Measurements from ENCODE around the gene CD164L2. TPM values are rescaled to one million over a fixed set of nuclear protein-coding genes. Genes with fewer than 3 reads are reported as not detected.

Gene CD164L2
- total and polyA plus RNA-seq, 4 donors, result 0.15 to 2.8 (median 0.29) TPM; not detected in 1

DNA sequence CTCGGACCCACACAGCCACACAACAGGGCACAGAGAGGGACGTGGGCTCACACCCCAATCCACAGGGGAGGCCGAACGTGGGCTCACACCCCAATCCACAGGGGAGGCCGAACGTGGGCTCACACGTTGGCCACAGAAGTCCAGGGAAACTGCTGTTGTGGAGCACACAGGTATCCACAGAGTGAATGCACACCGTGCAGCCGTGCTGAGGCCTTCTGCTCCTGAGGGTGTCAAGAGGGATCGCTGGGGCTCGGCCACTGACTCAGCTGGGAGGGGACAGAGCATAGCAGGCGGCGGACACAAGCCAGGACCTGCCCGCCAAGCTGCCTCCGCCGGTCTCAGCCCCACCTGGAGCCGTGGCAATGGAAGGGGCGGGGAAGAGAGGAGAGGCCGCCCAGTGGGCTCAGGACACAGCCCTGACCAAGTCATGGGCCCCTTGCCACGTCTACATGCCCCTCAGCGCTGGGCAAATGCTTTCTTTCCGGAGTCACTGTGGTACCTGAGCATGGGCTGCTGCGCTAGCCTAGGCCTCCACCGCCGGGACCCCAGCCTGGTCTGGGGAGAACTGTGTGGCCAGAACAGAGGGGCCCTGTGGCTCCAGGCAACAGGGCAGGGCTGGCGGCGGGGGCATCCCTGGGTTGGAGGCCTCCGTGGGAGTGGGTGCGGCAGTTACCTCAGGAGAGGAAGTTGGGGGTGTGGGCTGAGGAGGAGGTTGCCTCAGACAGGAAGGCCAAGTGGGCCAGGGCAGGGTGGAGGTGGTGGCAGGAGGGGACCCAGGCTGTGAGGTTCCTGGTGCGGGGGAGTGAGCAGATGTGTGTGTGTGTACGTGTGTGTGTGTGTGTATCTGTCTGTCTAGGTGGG lies 40.1 kb downstream of the CD164L2 start:
- Histone ChIP-seq H3K27me3 (ENCODE audit: control insufficient read depth, insufficient read depth, low read length) (peaks cover 4% of the 10 kb centered on the region), H3K9me3 (ENCODE audit: control insufficient read depth, insufficient read depth, low read length) (no peaks in the 10 kb centered on the region), H3K36me3 (ENCODE audit: control insufficient read depth, insufficient read depth, low read length) (peaks cover 26% of the 10 kb centered on the region), H3K27ac (ENCODE audit: low read depth, low read length) (no peak overlapping the region), H3K4me1 (ENCODE audit: control insufficient read depth, insufficient read depth, low read length) (no peaks in the 10 kb centered on the region), H3K4me3 (ENCODE audit: low read depth, low read length) (no peak overlapping the region)
- WGBS (ENCODE audit: insufficient coverage), result 66% methylated on average over 30 of the region's 31 CpGs
- no peak for DNase-seq (ENCODE audit: low read depth in 4 of 6, low spot score in 6 of 6)

DNA sequence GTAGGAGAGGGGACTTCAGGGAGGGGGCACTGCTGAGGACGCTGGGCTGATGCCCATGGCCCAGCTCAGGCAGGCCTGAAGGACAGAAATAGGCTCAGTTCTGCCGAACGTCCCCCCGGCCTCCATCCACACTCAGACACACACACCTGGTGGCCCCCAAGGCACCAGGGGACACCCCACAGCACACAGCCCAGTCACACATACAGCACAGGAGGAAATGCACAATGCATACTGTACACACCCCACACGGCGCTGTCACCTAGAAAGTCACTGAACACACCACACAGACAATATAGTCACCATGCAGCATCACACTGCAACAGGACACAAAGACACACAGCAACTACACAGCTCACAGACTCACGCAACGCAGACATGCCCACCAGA lies 40.7 kb downstream of the CD164L2 start:
- Histone ChIP-seq H3K4me1 (ENCODE audit: control insufficient read depth, insufficient read depth, low read length) (no peaks in the 10 kb centered on the region), H3K36me3 (ENCODE audit: control insufficient read depth, insufficient read depth, low read length) (peaks cover 32% of the 10 kb centered on the region), H3K4me3 (ENCODE audit: low read depth, low read length) (no peak overlapping the region), H3K27me3 (ENCODE audit: control insufficient read depth, insufficient read depth, low read length) (no peaks in the 10 kb centered on the region), H3K9me3 (ENCODE audit: control insufficient read depth, insufficient read depth, low read length) (no peaks in the 10 kb centered on the region), H3K27ac (ENCODE audit: low read depth, low read length) (no peak overlapping the region)
- DNase-seq (ENCODE audit: low read depth in 4 of 6, low spot score in 6 of 6), result no peak
- WGBS (ENCODE audit: insufficient coverage), result 86% methylated on average over 8 of the region's 8 CpGs

- no peaks in the 10 kb centered on the region for H3K27me3 ChIP-seq (ENCODE audit: control insufficient read depth, insufficient read depth, low read length)
- no peak within 1 kb of the TSS for H3K27ac ChIP-seq (ENCODE audit: low read depth, low read length)
- H3K4me3 ChIP-seq (ENCODE audit: low read depth, low read length), result no peak within 1 kb of the TSS
- no peaks in the 10 kb centered on the region for H3K9me3 ChIP-seq (ENCODE audit: control insufficient read depth, insufficient read depth, low read length)
- peaks cover 37% of the 10 kb centered on the region for H3K36me3 ChIP-seq (ENCODE audit: control insufficient read depth, insufficient read depth, low read length)
- no peaks in the 10 kb centered on the region for H3K4me1 ChIP-seq (ENCODE audit: control insufficient read depth, insufficient read depth, low read length)
- WGBS (ENCODE audit: insufficient coverage), result 24% methylated on average over 17 of the region's 22 CpGs
- DNase-seq (ENCODE audit: low read depth in 4 of 6, low spot score in 6 of 6), result no peak
These were observed 41.4 kb downstream of the CD164L2 start, which contains the start of gene SYTL1 for GRCh38 chr1:27341525-27342252. Gene SYTL1, plus strand, starts transcription at chr1:27342022. Its CDS starts 3,313 bp downstream, at chr1:27345335.

GRCh38 chr1:27339213-27339612 lies 43.9 kb downstream of the CD164L2 start:
- no peak for DNase-seq (ENCODE audit: low read depth in 4 of 6, low spot score in 6 of 6)
- Histone ChIP-seq H3K4me3 (ENCODE audit: low read depth, low read length) (no peak overlapping the region), H3K4me1 (ENCODE audit: control insufficient read depth, insufficient read depth, low read length) (no peaks in the 10 kb centered on the region), H3K36me3 (ENCODE audit: control insufficient read depth, insufficient read depth, low read length) (peaks cover 62% of the 10 kb centered on the region), H3K27ac (ENCODE audit: low read depth, low read length) (no peak overlapping the region), H3K9me3 (ENCODE audit: control insufficient read depth, insufficient read depth, low read length) (no peaks in the 10 kb centered on the region), H3K27me3 (ENCODE audit: control insufficient read depth, insufficient read depth, low read length) (no peaks in the 10 kb centered on the region)
- WGBS (ENCODE audit: insufficient coverage), result 70% methylated on average over 5 of the region's 5 CpGs

- no peak for DNase-seq (ENCODE audit: low read depth in 4 of 6, low spot score in 6 of 6)
- Histone ChIP-seq H3K36me3 (ENCODE audit: control insufficient read depth, insufficient read depth, low read length) (peaks cover 66% of the 10 kb centered on the region), H3K4me3 (ENCODE audit: low read depth, low read length) (no peak overlapping the region), H3K27ac (ENCODE audit: low read depth, low read length) (no peak overlapping the region), H3K27me3 (ENCODE audit: control insufficient read depth, insufficient read depth, low read length) (no peaks in the 10 kb centered on the region), H3K4me1 (ENCODE audit: control insufficient read depth, insufficient read depth, low read length) (no peaks in the 10 kb centered on the region), H3K9me3 (ENCODE audit: control insufficient read depth, insufficient read depth, low read length) (no peaks in the 10 kb centered on the region)
- 69% methylated on average over 6 of the region's 6 CpGs for WGBS (ENCODE audit: insufficient coverage)
These were observed 44.4 kb downstream of the CD164L2 start for GRCh38 chr1:27338751-27339150.

GRCh38 chr1:27336756-27337155 lies 46.4 kb downstream of the CD164L2 start:
- Histone ChIP-seq H3K36me3 (ENCODE audit: control insufficient read depth, insufficient read depth, low read length) (peaks cover 76% of the 10 kb centered on the region), H3K9me3 (ENCODE audit: control insufficient read depth, insufficient read depth, low read length) (no peaks in the 10 kb centered on the region), H3K27ac (ENCODE audit: low read depth, low read length) (no peak overlapping the region), H3K27me3 (ENCODE audit: control insufficient read depth, insufficient read depth, low read length) (no peaks in the 10 kb centered on the region), H3K4me1 (ENCODE audit: control insufficient read depth, insufficient read depth, low read length) (no peaks in the 10 kb centered on the region), H3K4me3 (ENCODE audit: low read depth, low read length) (no peak overlapping the region)
- no peak for DNase-seq (ENCODE audit: low read depth in 4 of 6, low spot score in 6 of 6)
- WGBS (ENCODE audit: insufficient coverage), result 95% methylated on average over 5 of the region's 5 CpGs

DNA sequence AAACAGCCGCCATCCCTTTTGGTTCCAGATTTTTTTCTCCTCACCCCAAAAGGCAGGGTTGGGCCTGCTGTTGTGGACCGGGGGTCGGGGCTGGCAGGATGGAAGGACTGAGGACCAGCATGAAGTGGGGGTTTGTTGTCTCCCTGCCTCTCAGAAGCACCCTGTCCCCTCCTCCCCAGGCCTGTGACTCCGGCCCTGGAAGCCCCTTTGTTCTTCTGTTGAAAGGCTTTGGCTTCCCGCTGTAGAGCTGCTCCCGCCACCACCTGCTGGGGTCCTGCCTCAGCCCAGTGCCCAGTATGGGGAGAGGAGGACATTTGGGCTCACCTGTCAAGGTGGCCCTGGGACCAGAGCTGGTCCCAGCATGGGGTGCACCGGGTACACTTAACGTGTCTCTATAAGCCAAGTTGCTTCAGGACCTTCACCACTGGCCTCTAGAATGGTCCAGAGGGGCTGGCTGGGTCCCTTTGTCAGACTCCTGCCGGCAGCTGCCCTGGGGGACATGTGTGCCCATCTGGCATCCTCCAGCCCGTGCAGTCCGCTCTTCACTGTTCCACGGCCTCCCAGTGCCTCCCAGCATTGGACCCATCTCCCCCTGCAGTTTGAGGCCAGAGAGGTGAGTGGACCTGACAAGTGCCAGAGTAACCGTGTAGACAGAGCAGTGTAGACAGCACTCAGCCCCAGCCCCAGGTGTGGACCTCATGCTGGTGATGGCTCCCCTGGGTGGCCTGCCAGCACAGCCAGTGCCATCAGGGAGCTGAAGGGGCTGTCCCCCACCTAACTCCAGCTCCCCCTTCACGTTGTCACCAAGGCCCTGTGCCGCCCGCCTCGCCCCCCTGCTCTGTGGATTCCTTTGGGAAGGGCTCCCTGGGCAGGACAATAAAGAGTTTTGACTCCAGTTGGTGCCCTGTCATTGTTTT lies 47.4 kb downstream of the CD164L2 start:
- 91% methylated on average over 10 of the region's 17 CpGs for WGBS (ENCODE audit: insufficient coverage)
- Histone ChIP-seq H3K27ac (ENCODE audit: low read depth, low read length) (no peak overlapping the region), H3K4me1 (ENCODE audit: control insufficient read depth, insufficient read depth, low read length) (no peaks in the 10 kb centered on the region), H3K9me3 (ENCODE audit: control insufficient read depth, insufficient read depth, low read length) (no peaks in the 10 kb centered on the region), H3K4me3 (ENCODE audit: low read depth, low read length) (no peak overlapping the region), H3K27me3 (ENCODE audit: control insufficient read depth, insufficient read depth, low read length) (no peaks in the 10 kb centered on the region), H3K36me3 (ENCODE audit: control insufficient read depth, insufficient read depth, low read length) (peaks cover 80% of the 10 kb centered on the region)
- DNase-seq (ENCODE audit: low read depth in 4 of 6, low spot score in 6 of 6), result no peak

- H3K27me3 ChIP-seq (ENCODE audit: control insufficient read depth, insufficient read depth, low read length), result no peaks in the 10 kb centered on the region
- H3K36me3 ChIP-seq (ENCODE audit: control insufficient read depth, insufficient read depth, low read length), result peaks cover 82% of the 10 kb centered on the region
- no peaks in the 10 kb centered on the region for H3K9me3 ChIP-seq (ENCODE audit: control insufficient read depth, insufficient read depth, low read length)
- 96% methylated on average over 17 of the region's 17 CpGs for WGBS (ENCODE audit: insufficient coverage)
- no peak for DNase-seq (ENCODE audit: low read depth in 4 of 6, low spot score in 6 of 6)
- no peak overlapping the region for H3K4me3 ChIP-seq (ENCODE audit: low read depth, low read length)
- H3K4me1 ChIP-seq (ENCODE audit: control insufficient read depth, insufficient read depth, low read length), result no peaks in the 10 kb centered on the region
- no peak overlapping the region for H3K27ac ChIP-seq (ENCODE audit: low read depth, low read length)
These were observed 49.3 kb downstream of the CD164L2 start for GRCh38 chr1:27333717-27334279.

Data from spinal cord (tissue), 10 donors.